Putamen (tissue), 1 donor: ENCODE results near the gene ANKRD6.

Experiments
- DNase-seq: peaks from one replicate; pipeline ENCODE4 v3.0.0-alpha.2; 2016; ENCODE audit warnings: low spot score

The ANKRD6 gene

DNA sequence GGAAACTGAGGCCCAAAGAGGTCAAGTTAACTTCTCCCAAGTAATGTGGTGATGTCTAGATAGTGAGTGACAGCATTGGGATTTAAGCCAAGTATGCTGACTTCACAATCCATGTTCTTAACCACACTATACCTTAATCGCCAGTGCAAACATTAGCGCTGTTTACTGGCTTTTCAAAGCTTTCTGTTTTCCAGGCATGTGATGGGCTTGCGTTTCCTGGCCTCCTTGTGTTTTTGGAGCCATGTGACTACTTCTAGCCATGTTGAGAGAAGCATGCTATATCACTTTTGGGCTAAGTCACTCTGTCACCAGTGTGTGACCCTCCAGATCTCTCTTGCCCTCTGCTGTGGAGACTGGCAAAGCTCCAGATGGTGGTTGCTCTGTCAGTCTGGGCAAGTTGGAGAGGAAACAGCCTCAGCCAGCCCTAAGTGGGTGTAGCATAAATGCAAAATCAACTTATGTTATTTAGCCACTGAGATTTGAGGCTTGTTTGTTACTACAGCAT is 76.9 kb downstream of the ANKRD6 start:
- DNase-seq = no peak

GRCh38 chr6:89510393-89510792 is 77.4 kb downstream of the ANKRD6 start:
- no peak for DNase-seq

- DNase-seq = no peak
Measured at GRCh38 chr6:89518352-89519055, 85.6 kb downstream of the ANKRD6 start.

DNA sequence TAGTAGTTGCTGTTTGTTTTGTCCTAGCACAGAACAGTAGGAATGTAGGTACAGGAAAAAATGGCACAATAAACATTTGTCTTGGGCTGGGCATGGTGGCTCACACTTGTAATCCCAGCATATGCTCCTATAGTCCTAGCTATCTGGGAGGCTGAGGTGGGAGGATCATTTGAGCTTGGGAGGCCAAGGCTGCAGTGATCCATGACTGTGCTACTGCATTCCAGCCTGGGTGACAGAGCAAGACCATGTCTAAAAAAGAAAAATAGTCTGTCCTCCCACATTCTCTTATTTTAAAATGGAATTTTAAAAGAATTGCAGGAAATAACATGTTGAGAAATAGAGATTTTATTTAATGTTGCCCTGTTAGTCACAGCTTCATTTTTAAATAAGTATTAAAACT is 87.8 kb downstream of the ANKRD6 start:
- no peak for DNase-seq

GRCh38 chr6:89522778-89523177 is 89.8 kb downstream of the ANKRD6 start:
- no peak for DNase-seq

- no peak for DNase-seq
Measured at GRCh38 chr6:89525786-89526562, 93.0 kb downstream of the ANKRD6 start.

DNA sequence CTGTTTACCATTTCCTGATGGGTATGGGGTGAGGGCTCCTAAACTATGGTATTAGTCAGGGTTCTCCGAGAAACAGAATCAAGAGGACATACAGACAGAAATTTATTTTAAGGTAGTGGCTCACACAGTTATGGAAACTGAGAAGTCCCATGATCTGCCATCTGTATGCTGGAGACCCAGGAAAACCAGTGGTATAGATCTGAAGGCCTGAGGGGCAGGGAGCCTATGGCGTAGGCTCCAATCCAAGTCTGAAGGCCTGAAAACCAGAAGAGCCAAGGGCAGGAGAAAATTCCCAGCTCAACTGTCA is 93.6 kb downstream of the ANKRD6 start:
- no peak for DNase-seq

DNA sequence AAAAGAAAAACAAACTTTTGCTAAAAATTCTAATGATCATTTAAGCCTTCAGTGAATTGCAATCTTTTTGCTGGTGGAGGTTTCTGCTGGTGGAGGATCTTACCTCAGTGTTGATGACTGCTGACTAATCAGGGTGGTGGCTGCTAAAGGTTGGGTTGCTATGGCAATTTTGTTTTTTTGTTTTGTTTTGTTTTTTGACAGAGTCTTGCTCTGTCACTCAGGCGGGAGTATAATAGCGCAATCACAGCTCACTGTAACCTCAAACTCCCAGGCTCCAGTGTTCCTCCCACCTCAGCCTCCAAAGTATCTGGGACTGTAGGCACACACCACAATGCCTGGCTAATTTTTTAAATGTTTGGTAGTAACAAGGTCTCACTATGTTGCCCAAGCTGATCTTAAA is 94.7 kb downstream of the ANKRD6 start:
- no peak for DNase-seq

DNA sequence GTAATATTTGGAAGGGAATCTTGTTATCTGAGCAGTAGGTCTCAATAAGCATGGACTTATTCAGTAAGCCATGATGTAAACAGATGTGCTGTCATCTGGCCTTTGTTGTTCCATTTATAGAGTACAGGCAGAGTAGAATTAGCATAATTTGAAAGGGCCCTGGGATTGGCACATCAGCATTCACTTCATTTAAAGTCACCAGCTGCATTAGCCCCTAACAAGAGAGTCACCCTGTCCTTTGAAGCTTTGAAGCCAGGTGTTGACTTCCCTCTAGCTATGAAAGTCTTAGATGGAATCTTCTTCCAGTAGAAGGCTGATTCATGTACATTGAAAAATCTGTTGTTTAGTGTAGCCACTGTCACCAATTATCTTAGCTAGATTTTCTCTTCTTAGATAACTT is 95.9 kb downstream of the ANKRD6 start:
- no peak for DNase-seq

DNA sequence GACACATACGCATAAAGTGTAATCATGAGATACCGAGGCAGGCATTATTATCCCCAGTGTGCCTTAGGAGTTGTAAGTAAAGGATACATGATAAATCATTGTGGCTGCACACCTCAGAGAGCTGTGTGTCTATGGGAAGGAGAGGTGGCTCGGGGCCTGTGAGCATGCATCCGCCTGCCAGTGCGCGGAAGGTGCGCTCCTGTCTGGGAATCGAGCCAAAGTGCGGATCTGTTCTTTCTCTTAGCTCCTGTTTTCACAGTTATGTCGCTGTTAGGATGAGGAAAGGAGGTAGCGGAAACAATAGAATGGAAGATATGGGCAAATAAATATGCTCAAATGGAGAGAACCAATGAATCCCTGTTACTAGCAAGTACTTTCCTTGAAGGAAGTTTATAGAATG is 98.0 kb downstream of the ANKRD6 start:
- DNase-seq = no peak

DNA sequence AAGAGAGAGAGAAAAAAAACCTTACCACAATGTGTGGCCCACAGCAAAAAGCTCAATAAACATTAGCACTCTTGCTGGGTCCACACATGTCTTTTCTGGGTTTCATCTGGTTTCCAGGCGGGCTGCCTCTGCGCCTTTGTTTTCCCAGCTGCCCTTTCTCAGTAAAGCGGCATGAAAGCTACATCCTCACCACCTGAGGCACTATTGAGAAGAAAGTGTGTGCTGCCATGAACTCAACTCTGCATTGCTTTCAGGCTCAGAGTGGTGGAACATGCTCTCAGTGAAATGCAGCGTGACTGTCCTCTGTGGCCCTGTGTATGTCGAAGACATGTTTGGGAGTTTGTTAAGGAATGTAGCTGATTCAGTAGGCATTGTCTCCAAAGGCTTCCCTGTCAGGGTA is 103.3 kb downstream of the ANKRD6 start:
- DNase-seq = no peak

DNA sequence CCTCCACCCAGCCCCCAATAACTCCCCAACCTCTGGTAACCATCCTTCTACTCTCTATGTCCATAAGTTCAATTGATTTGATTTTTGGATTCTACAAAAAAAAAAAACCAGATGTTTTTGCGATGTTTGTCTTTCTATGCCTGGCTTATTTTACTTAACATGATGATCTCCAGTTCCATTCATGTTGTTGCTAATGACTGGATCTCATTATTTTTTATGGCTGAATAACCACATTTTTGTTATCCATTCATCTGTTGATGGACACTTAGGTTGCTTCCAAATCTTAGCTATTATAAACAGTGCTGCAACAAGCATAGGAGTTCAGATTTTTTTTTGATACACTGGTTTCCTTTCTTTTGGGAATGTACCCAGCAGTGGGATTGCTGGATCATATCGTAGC is 106.8 kb downstream of the ANKRD6 start:
- no peak for DNase-seq

GRCh38 chr6:89542081-89542857 is 109.3 kb downstream of the ANKRD6 start:
- no peak for DNase-seq

- DNase-seq = no peak
Measured at GRCh38 chr6:89542866-89543265, 109.9 kb downstream of the ANKRD6 start.

GRCh38 chr6:89547281-89547680 is 114.3 kb downstream of the ANKRD6 start:
- no peak for DNase-seq

DNA sequence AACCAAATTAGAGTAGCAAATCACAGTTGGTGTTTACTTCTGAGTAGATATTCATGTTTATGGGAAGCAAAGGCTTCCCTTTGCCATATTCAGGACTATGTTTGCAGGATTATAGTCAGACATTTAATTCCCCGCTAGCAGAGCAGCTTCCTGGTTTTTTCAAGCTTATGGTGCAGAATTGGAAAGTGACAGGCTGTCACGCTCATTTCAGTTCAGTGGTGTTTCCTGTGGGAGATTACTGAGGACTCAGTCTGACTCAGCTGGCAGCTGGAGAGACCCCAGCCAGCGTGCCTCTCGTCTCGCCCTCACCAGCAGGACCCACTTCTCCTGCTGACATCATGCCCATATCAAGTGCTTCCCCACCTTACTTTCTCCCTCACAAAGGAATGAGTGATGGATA is 120.5 kb downstream of the ANKRD6 start:
- DNase-seq = no peak

GRCh38 chr6:89554106-89554505 is 121.2 kb downstream of the ANKRD6 start:
- DNase-seq = no peak

- DNase-seq = no peak
Measured at GRCh38 chr6:89555031-89555430, 122.1 kb downstream of the ANKRD6 start.

DNA sequence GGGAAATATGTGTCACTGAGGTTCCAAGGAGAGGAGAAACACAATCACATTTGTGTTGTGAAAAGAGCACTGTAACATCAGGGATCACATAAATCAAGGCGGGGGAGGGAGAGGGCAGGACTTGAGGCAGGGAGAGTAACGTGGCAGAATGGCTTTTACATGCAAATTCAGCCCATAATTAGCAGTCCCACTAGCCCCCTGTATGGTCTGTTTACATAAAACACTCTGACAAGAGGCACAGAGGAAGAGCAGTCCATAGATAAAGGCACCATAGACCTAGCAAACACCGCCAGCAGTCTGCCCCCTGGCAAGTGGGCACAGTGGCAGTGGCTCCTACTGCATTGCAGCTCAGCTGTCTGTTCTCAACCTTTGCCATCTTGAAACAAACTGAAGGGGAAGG is 122.9 kb downstream of the ANKRD6 start:
- DNase-seq = no peak

GRCh38 chr6:89559487-89559886 is 126.5 kb downstream of the ANKRD6 start:
- DNase-seq = no peak

GRCh38 chr6:89562093-89562973 is 129.4 kb downstream of the ANKRD6 start:
- DNase-seq = peak; percentile 27

DNA sequence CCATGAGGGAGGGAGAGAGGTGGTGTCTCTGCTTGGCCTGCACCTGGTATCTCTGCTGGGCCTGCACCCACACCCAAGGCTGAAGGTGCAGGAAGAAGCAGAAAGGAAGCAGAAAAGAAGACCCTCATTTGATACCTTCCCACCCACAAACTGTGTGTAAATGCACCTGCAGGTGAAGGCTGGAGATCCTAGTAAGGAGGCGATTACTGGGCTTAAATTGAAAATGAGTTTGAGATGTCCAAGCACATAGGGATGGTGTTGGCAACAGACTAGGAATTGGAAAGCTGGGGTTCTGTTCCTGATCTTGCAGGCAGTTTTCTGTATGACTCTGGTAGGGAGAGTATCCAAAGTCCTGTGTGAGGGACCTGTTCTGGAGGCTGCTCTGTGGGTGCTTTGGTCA is 130.9 kb downstream of the ANKRD6 start:
- DNase-seq = no peak
